HG03439 (cell line): ENCODE data around the gene RNF157.
"Not testable (repeated sequence)": the region's sequence is repeated elsewhere in the genome, so short reads cannot be mapped to it uniquely, and the experiment has no call there.

Experiments
- ATAC-seq: cut with Tn5 transposase; IDR thresholded peaks from one replicate; pipeline ENCODE4 v1.9.1; 2021; ENCODE audit warnings: mild to moderate bottlenecking, moderate library complexity; ENCODE audit not compliant: unreplicated experiment

RNF157 gene

GRCh38 chr17:76255801-76256429 is 15.6 kb upstream of the RNF157 start:
- no peak for ATAC-seq

GRCh38 chr17:76254275-76254674 is 14.0 kb upstream of the RNF157 start:
- no peak for ATAC-seq

- ATAC-seq: no peak
These were observed 13.5 kb upstream of the RNF157 start for GRCh38 chr17:76253841-76254240.

GRCh38 chr17:76252967-76253766 is 12.9 kb upstream of the RNF157 start:
- ATAC-seq: not testable (repeated sequence)

- no peak for ATAC-seq
These were observed 12.0 kb upstream of the RNF157 start for GRCh38 chr17:76252040-76252954.

GRCh38 chr17:76251478-76252039 is 11.3 kb upstream of the RNF157 start:
- no peak for ATAC-seq

GRCh38 chr17:76250141-76250540 is 9.8 kb upstream of the RNF157 start:
- ATAC-seq: no peak

- no peak for ATAC-seq
These were observed 7.9 kb upstream of the RNF157 start for GRCh38 chr17:76248013-76248782.

- no peak for ATAC-seq
These were observed 7.0 kb upstream of the RNF157 start for GRCh38 chr17:76247304-76247703.

GRCh38 chr17:76246080-76247066 is 6.1 kb upstream of the RNF157 start:
- ATAC-seq: peak; percentile 92

GRCh38 chr17:76244721-76245120 is 4.4 kb upstream of the RNF157 start:
- ATAC-seq: not testable (repeated sequence)

- ATAC-seq: no peak
These were observed 3.8 kb upstream of the RNF157 start for GRCh38 chr17:76243826-76244679.

- no peak for ATAC-seq
These were observed 1.5 kb upstream of the RNF157 start for GRCh38 chr17:76241691-76242255.

GRCh38 chr17:76241204-76241538 is 878 bp upstream of the RNF157 start:
- ATAC-seq: no peak

- no peak for ATAC-seq
These were observed 587 bp downstream of the RNF157 start for GRCh38 chr17:76239538-76240274.

GRCh38 chr17:76238847-76239537 is 1.3 kb downstream of the RNF157 start:
- no peak for ATAC-seq

- ATAC-seq: no peak
These were observed 2.4 kb downstream of the RNF157 start for GRCh38 chr17:76237859-76238313.
